Mononuclear cell (primary cell): ENCODE results near the gene CUL9. TPM values are rescaled to one million over a fixed set of nuclear protein-coding genes. Genes with fewer than 3 reads are reported as not detected.

Experiments used
- H3K27me3 ChIP-seq: 2 replicates; pipeline ENCODE4 v1.6.0; 2011; ENCODE audit warnings: low read length, control low read depth; ENCODE audit not compliant: insufficient read depth
- H3K4me1 ChIP-seq: 2 replicates; pipeline ENCODE4 v1.5.1; 2011; ENCODE audit warnings: mild to moderate bottlenecking, low read length, control low read depth; ENCODE audit not compliant: insufficient read depth
- H3K4me3 ChIP-seq: 2 replicates; pipeline ENCODE4 v1.5.1; 2011; ENCODE audit warnings: mild to moderate bottlenecking, low read length, moderate library complexity
- H3K9me3 ChIP-seq: 2 replicates; pipeline ENCODE4 v1.5.1; 2011; ENCODE audit warnings: low read depth, mild to moderate bottlenecking, control low read depth, low read length
- total RNA-seq: library from RNA; depleted of rRNA; stranded (reverse); fragments of >200 nt; gene quantifications from one replicate; pipeline ENCODE4 v1.2.3, GENCODE V29; 2012

CUL9 gene
- total RNA-seq, 1 donor, result 24.2 TPM

DNA sequence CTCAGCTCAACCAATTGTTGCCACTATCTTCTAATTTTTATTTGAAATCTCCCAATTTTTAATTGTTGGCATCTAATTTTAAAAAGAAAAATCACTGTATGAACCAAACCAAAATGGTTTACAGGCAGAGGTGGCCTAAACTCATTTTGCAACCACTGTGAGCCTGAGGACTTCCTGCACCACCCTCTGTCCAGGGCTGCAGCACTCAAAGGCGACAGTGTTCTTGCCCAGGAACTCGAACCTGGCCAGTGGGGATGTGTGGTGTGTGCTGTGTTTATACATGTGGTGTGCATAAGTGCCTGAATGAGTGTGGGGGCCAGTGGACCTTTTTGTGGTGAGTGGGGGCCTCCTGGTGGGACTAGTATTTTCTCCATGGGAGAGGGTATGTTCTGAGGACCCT lies 91.7 kb downstream of the CUL9 start:
- Histone ChIP-seq H3K27me3 (peaks cover 40% of the 10 kb centered on the region), H3K4me3 (no peak overlapping the region), H3K4me1 (peaks cover 31% of the 10 kb centered on the region), H3K9me3 (no peaks in the 10 kb centered on the region)

Other genes starting within 250 kb of the CUL9 start
- gene GNMT, start 221.4 kb upstream of the CUL9 start, total RNA-seq, result 0.63 TPM
- gene PEX6, start 203.0 kb upstream of the CUL9 start, total RNA-seq, result 10.0 TPM
- gene PPP2R5D, start 197.6 kb upstream of the CUL9 start, total RNA-seq, result 15.2 TPM
- 17.7 TPM for gene MEA1, start 168.2 kb upstream of the CUL9 start, total RNA-seq
- gene KLHDC3, start 167.9 kb upstream of the CUL9 start, total RNA-seq, result 30.2 TPM
- gene RRP36, start 160.6 kb upstream of the CUL9 start, total RNA-seq, result 31.1 TPM
- gene CUL7, start 128.3 kb upstream of the CUL9 start, total RNA-seq, result 2.7 TPM
- gene MRPL2, start 122.8 kb upstream of the CUL9 start, total RNA-seq, result 5.7 TPM
- 9.6 TPM for gene KLC4, start 122.6 kb upstream of the CUL9 start, total RNA-seq
- 1.8 TPM for gene PTK7, start 105.9 kb upstream of the CUL9 start, total RNA-seq
- gene SRF, start 10.9 kb upstream of the CUL9 start, total RNA-seq, result 17.0 TPM
- gene DNPH1, start 47.3 kb downstream of the CUL9 start, total RNA-seq, result 14.7 TPM
- under 0.01 TPM for gene TTBK1, start 61.3 kb downstream of the CUL9 start, total RNA-seq
- not detected for gene SLC22A7, start 116.1 kb downstream of the CUL9 start, total RNA-seq
- 0.84 TPM for gene CRIP3, start 126.6 kb downstream of the CUL9 start, total RNA-seq
- 22.9 TPM for gene ZNF318, start 187.5 kb downstream of the CUL9 start, total RNA-seq
- gene ABCC10, start 245.3 kb downstream of the CUL9 start, total RNA-seq, result 12.3 TPM